Measurements from ENCODE around the gene WSCD2.

Gene WSCD2

DNA sequence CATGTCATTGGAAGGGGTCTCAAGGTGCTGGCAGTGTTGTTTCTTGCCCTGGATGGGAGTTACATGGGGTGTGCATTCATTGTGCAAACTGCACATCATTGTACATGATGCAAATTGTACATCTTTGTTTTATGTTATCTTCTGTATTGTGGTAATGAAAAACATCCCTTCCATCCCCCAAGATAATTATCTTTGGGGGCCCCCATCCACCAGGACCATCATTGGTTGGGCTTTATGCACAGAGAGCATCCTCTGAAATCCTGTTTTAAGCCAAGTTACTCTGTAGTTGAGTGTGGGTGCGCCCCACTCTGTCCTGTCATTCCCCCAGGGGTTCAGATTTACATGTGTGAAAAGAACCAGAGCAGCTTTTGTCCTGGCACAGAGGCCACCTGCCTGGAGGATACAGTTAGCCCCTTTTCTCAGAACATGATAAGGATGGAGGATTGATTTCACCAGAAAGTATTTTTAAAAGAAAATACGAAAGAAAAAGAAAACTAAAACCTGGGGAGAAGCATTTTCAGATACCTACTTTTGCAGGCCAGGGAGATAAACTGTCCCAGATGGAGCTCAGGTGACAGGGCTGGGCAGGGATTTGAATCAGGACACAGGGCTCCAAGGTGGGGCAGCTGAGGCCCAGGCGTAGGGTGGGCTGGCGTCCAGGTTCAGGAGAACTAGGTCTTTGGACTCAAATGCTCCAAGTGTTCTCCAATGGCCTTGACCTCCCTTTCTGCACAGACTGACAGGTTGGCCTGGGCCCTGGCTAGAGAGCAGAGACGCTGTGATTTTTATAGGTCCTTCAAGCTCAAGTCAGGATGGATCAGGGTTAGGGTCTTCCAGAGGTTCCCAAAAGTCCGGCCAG, 17.2 kb downstream of the WSCD2 start:
- H3K27me3 ChIP-seq (ENCODE audit: insufficient read depth, insufficient read length): no peaks in the 10 kb centered on the region
- H3K9me3 ChIP-seq (ENCODE audit: insufficient read depth, low read length): no peaks in the 10 kb centered on the region
- no peak overlapping the region for H3K4me3 ChIP-seq (ENCODE audit: insufficient read length, low read depth)
- no peaks in the 10 kb centered on the region for H3K36me3 ChIP-seq (ENCODE audit: insufficient read depth, insufficient read length, low read length)
- H3K9ac ChIP-seq (ENCODE audit: insufficient read length, low read depth): no peak overlapping the region
- DNase-seq (ENCODE audit: low read depth, low spot score): no peak
- no peak for TF ChIP-seq SUZ12 (IDR thresholded peaks at IDR 0.05; ENCODE audit: extremely low read depth, insufficient read depth, insufficient read length)
- TF ChIP-seq YY1 (IDR thresholded peaks at IDR 0.05; ENCODE audit: insufficient read depth, insufficient read length): no peak
- TF ChIP-seq ZNF274 (IDR thresholded peaks at IDR 0.05; ENCODE audit: low read depth, low read length): no peak
- peaks cover 6% of the 10 kb centered on the region for H3K4me1 ChIP-seq (ENCODE audit: insufficient read depth, insufficient read length)

DNA sequence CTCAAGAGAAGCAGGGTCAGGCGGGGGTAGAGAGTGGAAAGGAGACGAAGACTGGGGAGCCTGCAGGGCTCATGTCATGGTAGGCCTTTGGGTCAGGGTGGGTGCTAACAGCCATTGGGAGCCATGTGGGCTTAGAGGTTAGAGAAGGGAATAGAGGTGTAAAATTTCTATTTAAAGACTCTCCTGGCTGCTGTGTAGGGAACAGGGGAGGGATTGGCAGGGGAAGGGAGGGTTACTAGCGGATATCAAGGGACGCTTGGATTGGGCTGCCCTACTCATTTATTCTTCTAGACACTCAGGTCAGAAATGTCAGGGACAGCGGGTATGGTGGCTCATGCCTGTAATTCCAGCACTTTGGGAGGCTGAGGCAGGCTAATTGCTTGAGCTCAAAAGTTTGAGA, 18.2 kb downstream of the WSCD2 start:
- TF ChIP-seq YY1 (IDR thresholded peaks at IDR 0.05; ENCODE audit: insufficient read depth, insufficient read length) (no peak), ZNF274 (IDR thresholded peaks at IDR 0.05; ENCODE audit: low read depth, low read length) (no peak), SUZ12 (IDR thresholded peaks at IDR 0.05; ENCODE audit: extremely low read depth, insufficient read depth, insufficient read length) (no peak)
- H3K4me3 ChIP-seq (ENCODE audit: insufficient read length, low read depth): no peak overlapping the region
- no peaks in the 10 kb centered on the region for H3K27me3 ChIP-seq (ENCODE audit: insufficient read depth, insufficient read length)
- no peaks in the 10 kb centered on the region for H3K36me3 ChIP-seq (ENCODE audit: insufficient read depth, insufficient read length, low read length)
- no peaks in the 10 kb centered on the region for H3K9me3 ChIP-seq (ENCODE audit: insufficient read depth, low read length)
- H3K4me1 ChIP-seq (ENCODE audit: insufficient read depth, insufficient read length): peaks cover 12% of the 10 kb centered on the region
- H3K9ac ChIP-seq (ENCODE audit: insufficient read length, low read depth): no peak overlapping the region
- DNase-seq (ENCODE audit: low read depth, low spot score): no peak

DNA sequence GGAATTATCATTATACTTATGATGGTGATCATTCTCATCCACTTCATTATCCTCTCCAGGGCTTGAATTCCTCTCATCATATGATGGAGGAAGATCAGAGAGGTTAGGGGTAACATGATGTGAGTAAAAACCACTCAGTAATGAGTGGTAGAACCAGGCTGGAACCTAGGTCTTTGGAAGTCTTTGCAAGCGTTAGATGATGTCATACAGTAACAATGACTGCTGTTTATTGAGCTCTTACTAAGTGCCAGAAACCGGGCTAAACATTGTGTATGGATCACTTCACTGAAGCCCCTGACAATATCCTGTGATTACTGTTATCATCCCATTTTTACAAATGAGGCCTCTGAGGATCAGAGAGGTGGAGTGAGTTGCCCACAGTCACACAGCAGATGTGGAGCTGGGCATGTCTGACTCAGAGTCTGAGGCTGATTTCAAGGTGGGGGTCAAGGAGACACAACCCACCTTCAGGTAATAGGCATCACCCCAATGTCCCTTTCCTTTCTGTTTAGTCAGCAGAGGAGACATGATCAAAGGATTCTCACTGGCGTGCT, 19.5 kb downstream of the WSCD2 start:
- Histone ChIP-seq H3K4me3 (ENCODE audit: insufficient read length, low read depth) (no peak overlapping the region), H3K4me1 (ENCODE audit: insufficient read depth, insufficient read length) (peaks cover 10% of the 10 kb centered on the region), H3K36me3 (ENCODE audit: insufficient read depth, insufficient read length, low read length) (no peaks in the 10 kb centered on the region), H3K27me3 (ENCODE audit: insufficient read depth, insufficient read length) (no peaks in the 10 kb centered on the region), H3K9me3 (ENCODE audit: insufficient read depth, low read length) (no peaks in the 10 kb centered on the region), H3K9ac (ENCODE audit: insufficient read length, low read depth) (no peak overlapping the region)
- TF ChIP-seq YY1 (IDR thresholded peaks at IDR 0.05; ENCODE audit: insufficient read depth, insufficient read length) (no peak), ZNF274 (IDR thresholded peaks at IDR 0.05; ENCODE audit: low read depth, low read length) (no peak), SUZ12 (IDR thresholded peaks at IDR 0.05; ENCODE audit: extremely low read depth, insufficient read depth, insufficient read length) (no peak)
- no peak for DNase-seq (ENCODE audit: low read depth, low spot score)

DNA sequence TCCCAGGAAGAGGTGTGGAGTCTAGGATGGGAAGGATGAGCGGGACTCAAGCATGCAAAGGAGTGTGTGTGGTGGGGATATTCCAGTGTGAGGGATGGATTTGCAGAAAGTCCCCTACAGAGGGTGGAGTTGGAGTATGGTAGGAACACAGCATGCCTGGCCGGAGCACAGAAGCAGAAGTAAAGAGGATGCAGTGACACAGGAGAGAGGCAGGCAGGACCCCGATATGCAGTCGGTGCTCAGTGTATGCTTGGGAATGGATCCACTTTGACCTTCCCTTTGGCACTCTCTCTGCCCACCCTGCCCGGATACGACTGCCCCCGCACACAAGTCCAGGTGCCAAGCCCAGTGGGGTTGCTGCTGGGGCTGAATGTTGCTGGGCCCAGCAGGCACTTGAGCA, 21.3 kb downstream of the WSCD2 start:
- H3K4me1 ChIP-seq (ENCODE audit: insufficient read depth, insufficient read length): peaks cover 9% of the 10 kb centered on the region
- DNase-seq (ENCODE audit: low read depth, low spot score): no peak
- no peaks in the 10 kb centered on the region for H3K27me3 ChIP-seq (ENCODE audit: insufficient read depth, insufficient read length)
- no peaks in the 10 kb centered on the region for H3K9me3 ChIP-seq (ENCODE audit: insufficient read depth, low read length)
- H3K4me3 ChIP-seq (ENCODE audit: insufficient read length, low read depth): no peak overlapping the region
- H3K9ac ChIP-seq (ENCODE audit: insufficient read length, low read depth): no peak overlapping the region
- TF ChIP-seq SUZ12 (IDR thresholded peaks at IDR 0.05; ENCODE audit: extremely low read depth, insufficient read depth, insufficient read length): no peak
- no peak for TF ChIP-seq ZNF274 (IDR thresholded peaks at IDR 0.05; ENCODE audit: low read depth, low read length)
- no peak for TF ChIP-seq YY1 (IDR thresholded peaks at IDR 0.05; ENCODE audit: insufficient read depth, insufficient read length)
- no peaks in the 10 kb centered on the region for H3K36me3 ChIP-seq (ENCODE audit: insufficient read depth, insufficient read length, low read length)

DNA sequence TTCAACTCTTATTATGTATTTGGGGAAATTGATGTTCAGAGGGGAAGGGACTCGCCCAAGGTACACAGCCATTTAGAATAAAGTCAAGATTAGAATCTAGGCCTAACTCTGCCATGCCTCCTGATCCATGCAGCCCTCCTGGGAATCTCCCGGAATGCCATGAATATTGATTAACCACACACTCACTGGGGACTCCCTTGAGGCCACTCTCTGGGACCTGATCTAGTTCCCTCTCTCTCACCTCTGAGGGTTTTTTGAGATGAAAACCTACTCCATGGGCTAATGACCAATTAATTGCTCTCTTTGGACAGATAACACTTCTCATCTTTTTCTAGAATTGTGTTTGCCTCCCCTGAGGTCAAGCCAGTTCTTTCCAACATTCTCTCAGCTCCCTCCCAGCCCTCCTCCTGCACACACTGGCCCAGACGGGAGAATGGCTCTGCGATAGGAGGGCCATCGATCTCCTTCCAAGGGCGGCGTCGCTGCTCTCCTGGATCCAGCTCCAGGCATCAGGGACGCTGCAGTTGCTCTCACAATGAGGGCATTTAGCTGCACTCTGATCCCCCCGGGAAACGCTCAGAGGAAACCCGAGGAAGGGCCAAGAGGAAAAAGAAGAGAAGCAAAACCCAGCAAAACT, 22.6 kb downstream of the WSCD2 start:
- no peak for DNase-seq (ENCODE audit: low read depth, low spot score)
- TF ChIP-seq YY1 (IDR thresholded peaks at IDR 0.05; ENCODE audit: insufficient read depth, insufficient read length) (no peak), ZNF274 (IDR thresholded peaks at IDR 0.05; ENCODE audit: low read depth, low read length) (no peak), SUZ12 (IDR thresholded peaks at IDR 0.05; ENCODE audit: extremely low read depth, insufficient read depth, insufficient read length) (no peak)
- Histone ChIP-seq H3K27me3 (ENCODE audit: insufficient read depth, insufficient read length) (no peaks in the 10 kb centered on the region), H3K4me3 (ENCODE audit: insufficient read length, low read depth) (no peak overlapping the region), H3K9ac (ENCODE audit: insufficient read length, low read depth) (no peak overlapping the region), H3K4me1 (ENCODE audit: insufficient read depth, insufficient read length) (peaks cover 9% of the 10 kb centered on the region), H3K36me3 (ENCODE audit: insufficient read depth, insufficient read length, low read length) (no peaks in the 10 kb centered on the region), H3K9me3 (ENCODE audit: insufficient read depth, low read length) (no peaks in the 10 kb centered on the region)

DNA sequence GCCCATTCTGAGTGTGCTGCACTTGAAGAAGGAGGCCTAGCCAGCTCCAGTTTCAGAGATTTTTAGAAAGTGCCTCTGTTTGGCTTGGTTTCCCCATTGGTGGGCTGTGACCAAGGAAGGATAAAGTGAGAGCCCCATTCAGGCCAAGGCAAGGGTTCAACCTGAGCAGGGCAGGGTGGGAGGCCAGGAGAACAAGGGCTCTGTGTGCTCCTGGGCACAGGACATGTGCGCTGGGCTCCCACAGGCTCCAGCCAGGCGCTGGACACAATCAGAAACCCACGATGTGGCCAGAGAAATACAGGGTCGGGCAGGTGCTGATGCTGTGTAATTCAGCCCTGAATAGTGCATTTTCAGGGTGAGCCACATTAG, 23.1 kb downstream of the WSCD2 start:
- Histone ChIP-seq H3K36me3 (ENCODE audit: insufficient read depth, insufficient read length, low read length) (no peaks in the 10 kb centered on the region), H3K4me3 (ENCODE audit: insufficient read length, low read depth) (no peak overlapping the region), H3K9me3 (ENCODE audit: insufficient read depth, low read length) (no peaks in the 10 kb centered on the region), H3K9ac (ENCODE audit: insufficient read length, low read depth) (no peak overlapping the region), H3K27me3 (ENCODE audit: insufficient read depth, insufficient read length) (no peaks in the 10 kb centered on the region), H3K4me1 (ENCODE audit: insufficient read depth, insufficient read length) (peaks cover 9% of the 10 kb centered on the region)
- DNase-seq (ENCODE audit: low read depth, low spot score): no peak
- TF ChIP-seq SUZ12 (IDR thresholded peaks at IDR 0.05; ENCODE audit: extremely low read depth, insufficient read depth, insufficient read length): no peak
- TF ChIP-seq ZNF274 (IDR thresholded peaks at IDR 0.05; ENCODE audit: low read depth, low read length): no peak
- TF ChIP-seq YY1 (IDR thresholded peaks at IDR 0.05; ENCODE audit: insufficient read depth, insufficient read length): no peak

DNA sequence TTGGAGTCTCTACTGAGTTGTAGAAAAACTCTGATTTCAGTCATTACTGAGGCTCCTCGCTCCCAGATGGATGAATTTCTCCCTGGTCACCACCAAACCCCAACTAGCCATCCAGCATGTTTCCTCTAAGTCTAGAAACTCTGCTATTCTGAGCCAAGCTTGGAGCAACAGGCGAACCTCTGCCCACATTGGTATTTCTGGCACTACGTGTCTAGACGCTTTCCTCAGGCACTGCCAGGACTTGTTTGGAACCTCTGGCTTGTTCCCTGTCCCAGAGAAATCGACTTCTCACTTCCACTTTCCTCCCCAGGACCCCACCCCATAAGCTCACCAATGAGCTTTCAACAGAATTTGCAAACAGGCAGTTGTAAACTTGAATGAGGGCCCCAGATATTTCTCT, 27.6 kb downstream of the WSCD2 start:
- no peaks in the 10 kb centered on the region for H3K27me3 ChIP-seq (ENCODE audit: insufficient read depth, insufficient read length)
- DNase-seq (ENCODE audit: low read depth, low spot score): no peak
- TF ChIP-seq ZNF274 (IDR thresholded peaks at IDR 0.05; ENCODE audit: low read depth, low read length) (no peak), SUZ12 (IDR thresholded peaks at IDR 0.05; ENCODE audit: extremely low read depth, insufficient read depth, insufficient read length) (no peak), YY1 (IDR thresholded peaks at IDR 0.05; ENCODE audit: insufficient read depth, insufficient read length) (no peak)
- H3K36me3 ChIP-seq (ENCODE audit: insufficient read depth, insufficient read length, low read length): no peaks in the 10 kb centered on the region
- H3K4me1 ChIP-seq (ENCODE audit: insufficient read depth, insufficient read length): peaks cover 9% of the 10 kb centered on the region
- H3K9me3 ChIP-seq (ENCODE audit: insufficient read depth, low read length): no peaks in the 10 kb centered on the region
- no peak overlapping the region for H3K4me3 ChIP-seq (ENCODE audit: insufficient read length, low read depth)
- no peak overlapping the region for H3K9ac ChIP-seq (ENCODE audit: insufficient read length, low read depth)

Data from NT2/D1 (cell line).